HG02938 (cell line): Measurements from ENCODE around the gene OR10R2.

Source experiments
- ATAC-seq: cut with Tn5 transposase; IDR thresholded peaks from one replicate; pipeline ENCODE4 v1.9.1; 2021; ENCODE audit warnings: mild to moderate bottlenecking, moderate library complexity; ENCODE audit not compliant: unreplicated experiment

OR10R2 gene

GRCh38 chr1:158527190-158527815, 55.3 kb downstream of the OR10R2 start:
- ATAC-seq = no peak
